H54 (cell line): ENCODE measurements around the gene AKAP13.
"Not testable (repeated sequence)": the region's sequence is repeated elsewhere in the genome, so short reads cannot be mapped to it uniquely, and the experiment has no call there.

Experiments
- DNase-seq: peaks from one replicate; pipeline ENCODE4 v3.0.0; 2011; ENCODE audit warnings: low spot score, mixed read lengths; ENCODE audit not compliant: insufficient read length
- FAIRE-seq: peaks from 3 replicates; lab custom pipeline; 2011; peaks lifted over from hg19 to GRCh38; lab: Jason Lieb, UNC
- POLR2A ChIP-seq: IDR thresholded peaks from 2 replicates; pipeline ENCODE4 v1.6.1; 2011; ENCODE audit warnings: low read depth, mild to moderate bottlenecking, low read length

Gene AKAP13

GRCh38 chr15:85576392-85576791, 196.0 kb downstream of the AKAP13 start:
- FAIRE-seq = no peak
- no peak for DNase-seq
- TF ChIP-seq POLR2A = no peak

GRCh38 chr15:85578941-85579701, 198.7 kb downstream of the AKAP13 start:
- FAIRE-seq = no peak
- no peak for DNase-seq
- TF ChIP-seq POLR2A = no peak

- DNase-seq (no peak), FAIRE-seq (no peak)
- no peak for TF ChIP-seq POLR2A
Observed at GRCh38 chr15:85579957-85580694, 199.7 kb downstream of the AKAP13 start.

- no peak for TF ChIP-seq POLR2A
- FAIRE-seq (no peak), DNase-seq (no peak)
Observed at GRCh38 chr15:85580879-85581278, 200.5 kb downstream of the AKAP13 start.

- FAIRE-seq = no peak
- TF ChIP-seq POLR2A = no peak
- DNase-seq = no peak
Observed at GRCh38 chr15:85581495-85581894, 201.1 kb downstream of the AKAP13 start.

GRCh38 chr15:85582131-85583079, 202.0 kb downstream of the AKAP13 start:
- FAIRE-seq = no peak
- no peak for DNase-seq
- TF ChIP-seq POLR2A = no peak

GRCh38 chr15:85583442-85583841, 203.0 kb downstream of the AKAP13 start:
- DNase-seq = no peak
- FAIRE-seq = no peak
- no peak for TF ChIP-seq POLR2A

- no peak for FAIRE-seq
- no peak for DNase-seq
- no peak for TF ChIP-seq POLR2A
Observed at GRCh38 chr15:85583923-85584390, 203.6 kb downstream of the AKAP13 start.

- TF ChIP-seq POLR2A = no peak
- FAIRE-seq = no peak
- DNase-seq = no peak
Observed at GRCh38 chr15:85584872-85585271, 204.5 kb downstream of the AKAP13 start.

GRCh38 chr15:85586196-85586595, 205.8 kb downstream of the AKAP13 start:
- DNase-seq, FAIRE-seq: not testable (repeated sequence)

GRCh38 chr15:85587707-85588411, 207.5 kb downstream of the AKAP13 start:
- no peak for TF ChIP-seq POLR2A
- DNase-seq (peak; percentile 26), FAIRE-seq (peak; percentile 91)

GRCh38 chr15:85588677-85589076, 208.3 kb downstream of the AKAP13 start:
- DNase-seq = no peak
- no peak for FAIRE-seq
- no peak for TF ChIP-seq POLR2A

- no peak for TF ChIP-seq POLR2A
- DNase-seq = no peak
- FAIRE-seq = no peak
Observed at GRCh38 chr15:85589851-85590250, 209.4 kb downstream of the AKAP13 start.

- TF ChIP-seq POLR2A = no peak
- no peak for FAIRE-seq
Observed at GRCh38 chr15:85591622-85592021, 211.2 kb downstream of the AKAP13 start.

More at GRCh38 chr15:85591622-85592021, 211.2 kb downstream of the AKAP13 start:
- DNase-seq = no peak
